VCaP (cell line): Measurements from ENCODE around the gene ZRSR2.

Experiments used
- H3K27ac ChIP-seq: fragments of 450-650 bp; 2 replicates; pipeline ENCODE4 v1.5.1; 2017
- TF ChIP-seq, protein P1 (sequence below): fragments of 450-650 bp; conservative IDR thresholded peaks from 2 replicates; pipeline ENCODE4 v1.5.1; 2017; ENCODE audit warnings: mild to moderate bottlenecking, moderate library complexity

ZRSR2 gene

DNA sequence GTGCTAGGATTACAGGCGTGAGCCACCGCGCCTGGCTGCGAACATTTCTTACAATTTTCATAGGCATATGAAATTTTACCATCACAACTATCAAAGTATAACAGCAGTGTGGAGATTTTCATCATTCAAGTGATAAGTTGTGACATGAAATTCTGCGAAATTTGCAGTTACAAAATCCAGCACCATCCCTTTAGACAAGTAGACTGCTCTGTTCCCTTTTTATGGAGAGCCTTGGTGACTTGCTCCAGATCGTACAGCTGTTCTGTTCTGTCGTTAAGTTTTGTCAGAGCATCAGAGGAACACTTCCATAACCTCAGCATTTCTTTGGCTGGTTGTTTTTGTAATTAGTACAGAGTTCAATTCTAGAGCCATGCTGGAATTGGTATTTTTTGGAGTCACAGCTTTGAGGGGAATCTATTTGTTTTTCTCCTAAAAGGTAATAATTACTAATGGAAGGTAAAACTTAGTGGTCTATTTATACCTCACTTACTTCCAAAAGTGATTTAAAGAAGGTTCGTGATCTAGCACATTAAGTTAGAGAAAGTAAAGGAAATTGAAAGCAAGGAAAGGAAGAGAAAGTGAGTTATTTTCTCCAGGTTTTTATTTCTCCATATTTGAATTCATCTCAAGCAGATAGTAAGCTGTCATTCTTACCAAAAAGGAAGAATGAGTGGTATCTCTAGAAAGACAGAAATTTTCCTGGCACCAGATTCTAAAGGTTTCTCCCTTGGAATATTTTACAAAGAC, 22.1 kb downstream of the ZRSR2 start:
- TF ChIP-seq, protein P1, sequence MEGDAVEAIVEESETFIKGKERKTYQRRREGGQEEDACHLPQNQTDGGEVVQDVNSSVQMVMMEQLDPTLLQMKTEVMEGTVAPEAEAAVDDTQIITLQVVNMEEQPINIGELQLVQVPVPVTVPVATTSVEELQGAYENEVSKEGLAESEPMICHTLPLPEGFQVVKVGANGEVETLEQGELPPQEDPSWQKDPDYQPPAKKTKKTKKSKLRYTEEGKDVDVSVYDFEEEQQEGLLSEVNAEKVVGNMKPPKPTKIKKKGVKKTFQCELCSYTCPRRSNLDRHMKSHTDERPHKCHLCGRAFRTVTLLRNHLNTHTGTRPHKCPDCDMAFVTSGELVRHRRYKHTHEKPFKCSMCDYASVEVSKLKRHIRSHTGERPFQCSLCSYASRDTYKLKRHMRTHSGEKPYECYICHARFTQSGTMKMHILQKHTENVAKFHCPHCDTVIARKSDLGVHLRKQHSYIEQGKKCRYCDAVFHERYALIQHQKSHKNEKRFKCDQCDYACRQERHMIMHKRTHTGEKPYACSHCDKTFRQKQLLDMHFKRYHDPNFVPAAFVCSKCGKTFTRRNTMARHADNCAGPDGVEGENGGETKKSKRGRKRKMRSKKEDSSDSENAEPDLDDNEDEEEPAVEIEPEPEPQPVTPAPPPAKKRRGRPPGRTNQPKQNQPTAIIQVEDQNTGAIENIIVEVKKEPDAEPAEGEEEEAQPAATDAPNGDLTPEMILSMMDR = no peak

DNA sequence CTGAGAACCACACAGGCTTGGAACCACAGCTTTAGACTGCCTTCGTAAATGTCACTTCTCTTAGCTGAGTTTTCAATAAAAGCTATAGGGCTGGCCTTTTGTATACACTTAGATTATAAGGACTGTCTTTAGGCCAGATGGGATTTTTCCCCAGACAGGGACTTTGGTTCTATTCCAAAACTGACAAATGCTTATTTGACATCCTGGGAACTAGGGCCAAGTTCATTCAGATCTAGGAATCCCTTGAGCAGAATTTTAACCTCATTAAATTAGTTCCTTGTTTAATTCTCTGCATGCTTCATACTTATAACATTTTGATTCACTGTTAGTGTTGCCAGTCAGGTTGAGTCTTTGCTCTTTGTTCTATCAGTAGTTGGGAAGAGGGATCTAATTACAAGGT, 23.1 kb downstream of the ZRSR2 start:
- TF ChIP-seq, protein P1 = no peak
- H3K27ac ChIP-seq = peak overlapping the region; percentile 40; the same call in 1 of the 2 replicates

More for the DNA sequence above, 22.1 kb downstream of the ZRSR2 start:
- no peak overlapping the region; the same call in 1 of the 2 replicates for H3K27ac ChIP-seq

DNA sequence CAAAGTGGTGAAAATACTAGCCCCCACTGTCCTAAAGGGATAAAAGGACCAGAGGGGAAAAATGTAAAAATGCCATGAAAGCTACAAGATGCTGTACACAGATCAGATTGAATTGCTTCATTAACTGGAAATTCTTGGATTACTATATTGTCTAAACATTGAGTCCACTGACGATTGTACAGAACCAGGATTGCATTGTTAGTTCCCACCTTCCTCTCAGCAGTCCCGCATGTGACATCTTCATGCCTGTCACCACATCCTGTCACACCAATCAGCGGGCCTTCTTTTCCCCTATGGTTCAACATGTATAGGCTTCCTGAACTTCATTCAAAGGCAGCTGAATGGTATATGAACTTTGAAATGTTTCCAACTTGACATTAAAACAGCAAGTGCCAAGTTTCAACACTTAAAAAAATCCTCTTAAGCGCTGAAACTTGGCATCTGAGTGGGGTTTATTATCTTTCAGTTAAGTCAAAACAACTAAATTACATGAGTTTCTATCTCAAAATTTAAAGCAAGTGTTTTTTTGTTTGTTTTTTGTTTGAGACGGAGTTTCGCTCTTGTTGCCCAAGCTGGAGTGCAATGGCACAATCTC, 24.6 kb downstream of the ZRSR2 start:
- TF ChIP-seq, protein P1 = no peak
- H3K27ac ChIP-seq = no peak overlapping the region

DNA sequence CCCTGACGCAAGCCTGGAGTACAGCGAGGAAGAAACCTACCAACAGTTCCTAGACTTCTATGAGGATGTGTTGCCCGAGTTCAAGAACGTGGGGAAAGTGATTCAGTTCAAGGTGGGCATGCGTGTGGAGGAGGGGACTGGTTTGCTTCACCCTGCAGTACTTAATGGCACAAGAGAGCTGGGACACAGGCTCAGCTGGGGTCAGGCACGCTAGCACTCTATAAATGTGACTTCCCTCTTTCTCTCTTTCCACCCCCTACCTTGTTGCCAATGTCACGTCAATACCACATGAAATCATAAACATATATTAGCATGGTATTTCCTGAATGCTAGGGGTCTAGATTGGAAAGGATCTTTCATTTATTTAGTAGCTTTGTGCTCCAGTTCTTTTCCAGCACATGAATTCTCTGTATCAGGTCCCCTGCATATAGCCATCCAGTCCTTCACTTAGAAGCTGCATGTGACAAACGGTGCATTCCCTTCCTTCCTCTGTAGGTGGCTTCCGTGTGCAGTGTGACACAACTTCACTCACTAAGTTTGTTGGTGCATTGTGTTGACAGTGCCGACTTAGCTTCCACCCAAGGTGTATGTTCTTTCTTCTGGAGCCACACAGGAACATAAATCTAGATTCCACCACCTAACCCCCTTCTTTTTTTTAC, 25.6 kb downstream of the ZRSR2 start:
- H3K27ac ChIP-seq = no peak overlapping the region
- TF ChIP-seq, protein P1 = peak; percentile 61

DNA sequence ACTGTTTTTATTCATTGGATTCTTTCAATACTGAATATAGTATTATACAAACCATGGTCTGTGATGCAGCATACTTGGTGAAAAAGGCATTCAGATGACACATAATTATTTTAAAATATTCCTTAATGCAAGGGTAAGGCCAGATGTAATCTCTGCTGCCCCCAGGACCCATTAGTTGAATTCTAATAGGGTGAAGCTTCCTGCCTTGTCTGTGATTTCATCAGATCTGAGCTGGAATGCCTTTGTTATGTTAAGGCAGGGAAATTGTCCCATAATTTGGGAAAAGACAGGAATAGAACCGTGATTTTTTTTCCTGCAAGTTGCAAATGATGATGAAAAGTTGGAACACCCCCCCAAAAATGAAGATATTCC, 26.1 kb downstream of the ZRSR2 start:
- H3K27ac ChIP-seq = no peak overlapping the region
- TF ChIP-seq, protein P1 = no peak; the same call in 1 of the 2 replicates

DNA sequence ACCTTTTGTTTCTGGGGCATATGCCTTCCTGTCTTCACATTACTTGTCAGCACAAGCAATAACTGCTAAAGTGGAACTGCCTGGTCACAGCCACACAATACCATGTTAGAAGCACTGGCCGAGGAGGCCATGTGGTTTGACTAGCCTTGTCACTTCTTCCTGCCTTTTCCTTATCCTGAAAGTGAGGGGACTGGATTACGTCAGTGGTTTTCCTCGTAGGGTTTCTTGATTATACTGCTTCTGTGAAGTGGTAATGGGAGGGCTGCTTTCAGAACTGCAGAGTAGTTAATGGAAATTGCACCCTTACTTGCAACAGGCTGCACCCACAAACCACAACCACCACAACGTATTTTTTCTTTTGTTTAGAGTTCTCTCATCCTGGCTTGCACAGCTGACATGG, 26.6 kb downstream of the ZRSR2 start:
- TF ChIP-seq, protein P1 = no peak

More for the DNA sequence above, 26.6 kb downstream of the ZRSR2 start:
- H3K27ac ChIP-seq = no peak overlapping the region
